ENCODE results near the gene NTSR2.

Gene NTSR2

DNA sequence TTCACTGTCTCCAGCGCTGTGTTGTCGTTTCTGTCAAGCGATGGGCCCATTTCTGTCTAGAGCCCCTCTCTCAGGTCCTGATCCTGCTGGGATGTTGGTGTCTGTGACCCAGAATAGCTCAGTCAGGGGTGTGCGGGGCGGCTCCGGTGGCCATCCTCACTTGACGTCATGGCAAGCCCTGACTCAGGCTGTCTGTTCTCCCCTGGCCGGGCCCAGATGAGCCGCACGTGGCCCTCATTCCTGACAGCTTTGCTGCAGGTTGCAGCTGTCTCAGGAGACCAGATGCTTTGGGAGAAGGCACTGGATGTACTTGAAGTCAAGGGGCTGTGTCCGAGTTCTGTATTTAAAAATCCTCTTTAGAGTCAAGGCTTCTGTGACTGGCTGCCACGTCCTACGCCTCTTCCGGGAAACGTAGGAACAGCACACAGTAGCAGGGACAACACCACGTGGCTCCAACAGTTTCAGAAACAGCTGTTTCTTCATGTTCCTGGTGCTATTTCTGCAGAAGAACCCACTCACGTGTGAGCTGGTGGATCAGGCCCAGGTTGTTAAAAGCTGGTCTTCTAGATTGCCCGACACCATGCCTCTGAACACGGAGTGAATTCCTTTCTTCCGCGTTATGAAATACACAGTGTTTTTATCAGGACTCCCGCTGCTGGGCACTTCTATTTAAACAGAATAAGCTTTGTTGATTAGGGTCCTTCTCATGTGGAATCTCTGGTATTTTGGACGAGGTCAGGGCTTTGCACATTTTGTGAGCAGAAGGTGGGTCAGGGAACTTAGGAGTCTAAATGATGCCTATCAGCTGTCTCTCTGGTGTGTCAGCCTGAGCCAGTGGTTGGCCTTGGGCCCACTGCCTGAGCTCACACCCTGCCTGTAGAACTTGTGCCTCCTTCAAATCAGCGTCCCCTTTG, 28.3 kb upstream of the NTSR2 start:
- DNase-seq: no peak

GRCh38 chr2:11697103-11697871, 27.3 kb upstream of the NTSR2 start:
- DNase-seq: no peak

GRCh38 chr2:11696736-11697102, 26.7 kb upstream of the NTSR2 start:
- no peak for DNase-seq

GRCh38 chr2:11695576-11695975, 25.6 kb upstream of the NTSR2 start:
- no peak for DNase-seq

DNA sequence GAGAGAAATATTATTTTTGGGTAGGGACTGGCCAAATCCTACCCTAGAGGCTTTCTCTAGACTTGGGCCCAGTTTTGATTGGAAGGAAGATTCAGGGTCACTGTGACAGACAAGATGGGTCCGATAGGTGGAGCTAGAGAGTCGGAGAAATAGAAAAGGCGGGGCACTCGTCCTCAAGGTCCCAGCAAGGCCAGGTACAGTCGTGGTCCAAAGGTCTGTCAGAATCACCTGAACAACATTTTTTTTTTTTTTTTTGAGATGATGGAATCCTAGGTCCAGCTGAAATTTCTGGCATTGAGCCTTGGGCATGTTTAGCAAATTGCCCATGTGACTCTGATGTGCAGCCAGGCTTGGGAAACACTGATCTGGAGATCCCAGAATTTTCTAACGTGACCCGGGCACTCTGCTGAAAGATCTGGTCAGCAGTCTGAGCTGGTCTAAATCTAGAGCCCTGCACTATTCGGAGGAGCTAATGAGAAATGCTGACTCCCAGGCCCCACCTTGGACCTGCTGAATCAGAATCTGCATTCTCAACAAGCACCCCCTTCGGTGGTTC, 23.0 kb upstream of the NTSR2 start:
- peak; percentile 59 to 72 for DNase-seq

- no peak for DNase-seq
Measured at GRCh38 chr2:11691076-11691660, 21.2 kb upstream of the NTSR2 start.

DNA sequence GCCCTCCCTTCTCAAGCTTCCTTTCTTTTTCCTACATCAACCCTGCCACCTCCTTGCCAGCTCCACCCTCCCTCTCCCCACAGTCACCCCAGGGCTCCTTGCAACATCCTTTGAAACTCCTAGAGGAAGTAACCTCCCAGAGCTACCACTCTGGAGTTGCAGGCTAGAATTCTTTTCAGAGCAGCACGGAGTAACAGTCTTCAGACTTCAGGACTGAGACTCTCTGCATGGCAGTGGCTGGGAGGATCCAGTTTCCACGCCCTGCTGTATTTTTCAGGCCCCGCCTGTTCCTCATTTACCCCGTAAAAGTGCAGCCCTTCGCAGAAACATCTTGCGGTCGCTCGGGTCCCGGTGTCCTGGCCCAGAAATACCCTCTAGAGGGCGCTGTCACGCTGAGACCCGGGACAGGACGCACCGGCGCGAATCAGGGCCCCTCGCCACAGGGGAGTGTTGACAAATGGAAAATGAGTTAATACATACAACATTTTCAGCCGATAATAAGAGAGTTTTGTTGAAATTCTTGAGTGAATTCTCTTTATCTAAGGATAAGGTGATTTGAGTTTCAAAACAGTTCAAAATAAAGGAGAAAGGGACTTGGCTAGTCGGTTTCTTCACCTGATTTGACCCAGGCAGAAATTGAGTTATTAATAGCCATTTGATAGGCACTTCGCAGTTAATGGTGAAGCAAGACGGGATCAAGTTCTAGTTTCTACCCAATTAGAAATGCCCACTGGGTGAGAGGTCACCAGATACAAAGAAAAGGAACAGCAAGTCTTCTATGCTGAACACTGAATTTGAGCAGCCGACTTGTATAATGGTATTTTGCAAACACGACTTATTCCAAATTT, 18.5 kb upstream of the NTSR2 start:
- DNase-seq: peak; percentile 87 to 88

DNA sequence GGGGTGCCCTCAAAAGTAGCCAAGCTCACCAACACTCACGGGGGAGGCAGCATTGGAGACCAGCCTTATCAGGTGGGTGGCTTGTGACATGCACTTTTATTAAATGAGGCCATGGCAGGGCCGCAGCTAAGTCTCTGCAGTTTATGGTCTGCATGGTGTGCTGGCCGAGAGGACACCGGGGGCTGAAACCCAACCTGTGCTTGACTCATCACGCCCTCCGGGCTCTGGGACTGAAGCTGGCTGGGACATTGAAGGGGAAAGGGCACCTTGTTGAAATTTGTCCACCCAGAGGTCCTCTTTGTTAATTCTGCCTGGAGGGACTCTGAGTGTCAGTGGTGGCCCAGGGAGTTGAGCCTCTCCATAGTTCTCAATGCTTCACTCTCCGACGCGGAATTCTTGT, 17.7 kb upstream of the NTSR2 start:
- no peak for DNase-seq

GRCh38 chr2:11685906-11686470, 16.0 kb upstream of the NTSR2 start:
- no peak for DNase-seq

GRCh38 chr2:11684894-11685460, 15.0 kb upstream of the NTSR2 start:
- DNase-seq: no peak

GRCh38 chr2:11683966-11684365, 14.0 kb upstream of the NTSR2 start:
- DNase-seq: no peak

- DNase-seq: no peak
Measured at GRCh38 chr2:11683476-11683875, 13.5 kb upstream of the NTSR2 start.

DNA sequence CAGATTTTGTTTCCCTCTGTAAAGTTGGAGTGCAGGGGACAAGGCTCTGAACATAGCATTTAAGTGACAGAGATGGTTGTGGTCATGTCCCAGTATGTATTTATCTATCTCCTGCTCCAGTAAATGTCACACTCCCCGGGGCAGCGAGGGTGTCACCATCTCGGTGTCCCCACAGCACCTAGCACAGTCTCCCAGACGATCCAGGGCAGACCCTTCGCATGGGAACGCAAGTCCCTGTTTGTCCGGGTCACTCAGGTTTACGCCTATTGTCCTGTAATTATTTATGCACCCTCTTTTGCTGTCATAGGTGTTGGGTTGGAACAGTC, 12.6 kb upstream of the NTSR2 start:
- no peak for DNase-seq

DNA sequence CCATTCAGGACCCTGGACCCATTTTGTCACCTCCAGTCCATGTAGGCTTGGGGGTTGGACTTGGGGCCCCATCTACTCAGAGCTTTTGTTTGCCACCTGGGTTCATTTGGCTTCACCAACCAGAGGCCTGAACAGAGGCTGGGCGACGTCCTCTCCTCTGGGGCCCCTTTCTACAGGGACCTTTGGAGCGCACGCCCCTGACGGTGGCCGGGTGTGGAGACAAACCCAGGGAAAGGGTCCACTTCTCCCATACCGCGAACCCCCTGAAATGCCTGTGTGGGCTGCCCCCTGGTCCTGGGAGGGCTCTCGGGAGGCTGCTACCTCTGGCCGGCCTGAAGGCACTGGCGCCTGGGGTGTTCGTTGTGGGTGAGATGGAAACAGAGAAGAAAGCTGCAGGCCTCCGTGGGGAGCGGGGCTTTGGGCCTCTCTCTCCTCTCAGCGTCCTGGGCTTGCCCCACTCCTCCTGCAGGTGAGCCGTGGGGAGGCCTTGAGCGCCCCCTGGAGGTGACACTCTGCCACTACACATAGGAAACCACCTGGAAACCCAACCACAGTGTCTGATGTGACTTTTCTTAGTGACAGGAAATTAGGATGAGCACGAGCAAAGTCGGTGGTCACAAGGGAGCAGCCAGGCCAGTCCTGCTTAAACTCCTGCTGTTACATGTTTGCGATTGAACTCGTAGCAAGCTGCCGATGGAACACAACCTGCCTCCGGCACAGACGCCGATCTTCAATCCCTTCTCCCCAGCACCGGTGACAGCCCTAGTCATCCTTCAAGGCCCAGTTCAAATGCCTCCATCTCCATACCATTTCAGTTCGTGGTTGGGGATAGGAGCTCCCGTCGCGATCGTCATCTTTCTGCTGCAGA, 12.0 kb upstream of the NTSR2 start:
- DNase-seq: peak; percentile 62 to 72

DNA sequence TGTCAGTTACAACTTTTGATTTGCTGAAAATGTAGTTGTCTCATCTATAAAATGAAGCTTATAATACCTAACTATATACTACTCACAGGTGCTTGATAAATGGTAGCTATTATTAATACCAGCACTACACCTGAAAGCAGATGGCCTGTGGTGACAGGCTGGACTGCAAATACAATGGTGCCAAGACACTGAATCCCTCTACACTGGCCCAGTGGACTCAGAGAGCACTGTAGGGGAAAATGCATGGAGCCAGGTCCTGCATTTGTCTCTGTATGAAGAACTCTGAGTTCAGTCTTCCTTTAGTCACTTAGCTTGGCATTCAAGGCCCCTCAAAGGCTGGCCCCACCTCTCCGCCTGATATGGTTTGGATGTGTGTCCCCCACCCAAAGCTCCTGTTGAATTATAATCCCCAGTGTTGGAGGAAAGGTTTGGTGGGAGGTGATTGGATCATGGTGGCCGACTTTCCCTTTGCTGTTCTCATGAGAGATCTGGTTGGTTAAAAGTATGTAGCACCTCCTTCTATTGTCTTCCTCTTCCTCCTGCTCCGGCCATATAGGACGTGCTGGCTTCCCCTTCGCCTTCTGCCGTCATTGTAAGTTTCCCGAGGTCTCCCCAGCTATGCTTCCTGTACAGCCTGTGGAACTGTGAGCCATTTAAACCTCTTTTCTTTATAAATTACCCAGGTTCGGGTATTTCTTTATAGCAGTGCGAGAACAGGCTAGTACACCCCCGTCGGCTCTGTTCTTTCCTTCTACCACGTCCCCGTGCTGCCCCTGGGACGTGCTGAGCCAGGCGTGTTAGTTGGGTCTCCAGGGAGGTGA, 11.1 kb upstream of the NTSR2 start:
- no peak for DNase-seq

GRCh38 chr2:11680182-11680900, 10.3 kb upstream of the NTSR2 start:
- no peak for DNase-seq

DNA sequence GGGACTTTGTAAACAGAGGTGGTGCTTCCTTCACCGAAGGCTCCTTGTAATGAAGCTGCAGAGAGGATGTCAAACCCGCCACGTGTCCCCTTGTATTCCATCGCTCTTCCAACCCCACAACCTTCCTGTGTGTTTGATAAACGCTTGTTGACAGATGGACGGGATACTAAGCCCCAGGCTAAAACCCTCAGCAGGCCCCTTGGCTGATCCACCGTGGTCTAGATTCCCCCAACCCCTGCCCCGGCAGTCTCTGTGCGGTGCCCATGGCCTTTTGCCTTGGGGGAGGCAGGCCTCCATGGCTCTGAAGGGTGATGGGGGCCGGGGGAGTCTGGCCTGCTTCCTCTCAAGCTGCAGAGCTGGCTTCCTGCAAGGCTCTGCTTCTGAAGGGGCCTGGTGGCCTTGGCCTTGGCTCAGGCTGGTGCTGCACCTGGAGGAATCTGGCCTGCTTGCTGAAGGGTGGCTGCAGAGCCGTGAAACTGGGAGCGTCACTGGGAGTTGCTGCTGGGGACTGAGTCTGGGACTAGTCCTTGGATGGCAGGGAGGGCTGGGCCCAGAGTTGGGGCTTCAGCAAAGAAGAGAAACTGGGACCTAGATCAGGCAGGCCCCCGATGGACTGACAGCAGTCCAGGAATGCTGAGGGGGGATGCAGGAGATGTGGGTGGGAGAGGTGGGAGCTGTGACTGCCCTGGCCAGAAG, 9.6 kb upstream of the NTSR2 start:
- no peak for DNase-seq

DNA sequence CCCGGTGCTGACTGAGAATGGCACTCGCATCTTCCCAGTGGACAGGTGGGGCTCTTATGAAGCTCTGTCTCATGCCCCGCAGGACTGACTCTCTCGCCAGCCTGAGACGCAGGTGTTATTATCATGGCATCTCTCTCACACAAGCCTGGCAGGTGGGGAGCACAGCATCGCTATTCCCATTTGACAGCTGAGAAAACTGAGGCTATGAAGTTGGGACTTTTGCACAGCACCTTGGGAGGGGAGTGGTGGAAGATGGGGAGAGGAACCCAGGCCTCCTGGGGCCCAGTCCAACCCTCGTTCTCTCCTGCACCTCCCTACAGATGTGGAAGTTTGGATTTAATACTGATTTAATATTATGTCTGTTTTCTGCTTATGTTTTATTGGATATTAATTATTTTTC, 9.0 kb upstream of the NTSR2 start:
- no peak for DNase-seq

Measured in stimulated activated CD4-positive, alpha-beta T cell treated with anti-CD3 and anti-CD28 coated beads, Interleukin-2, amount 100 ng/mL, for 24 hours (primary cell).